Neuronal stem cell (in vitro differentiated cells): ENCODE data around the gene USP14.

Experiments used
- DNase-seq: peaks from one replicate; pipeline ENCODE4 v3.0.0-alpha.2; 2013; ENCODE audit warnings: low spot score
- H2AFZ ChIP-seq: one replicate; pipeline ENCODE4 v1.6.1; 2013; ENCODE audit warnings: mild to moderate bottlenecking, low read length, inconsistent platforms
- H2AK5ac ChIP-seq: 2 replicates; pipeline ENCODE4 v1.6.1; 2013; ENCODE audit warnings: low read depth, mild to moderate bottlenecking, inconsistent platforms, low read length, moderate library complexity, mixed read lengths
- H2BK120ac ChIP-seq: 2 replicates; pipeline ENCODE4 v1.6.1; 2013; ENCODE audit warnings: low read depth, mild to moderate bottlenecking, inconsistent platforms, low read length, moderate library complexity, mixed read lengths
- H2BK12ac ChIP-seq: one replicate; pipeline ENCODE4 v1.6.1; 2013; ENCODE audit warnings: low read length, inconsistent platforms
- H2BK15ac ChIP-seq: 2 replicates; pipeline ENCODE4 v1.6.1; 2013; ENCODE audit warnings: mild to moderate bottlenecking, low read length, inconsistent platforms, mixed read lengths
- H2BK5ac ChIP-seq: one replicate; pipeline ENCODE4 v1.6.1; 2013; ENCODE audit warnings: inconsistent platforms, mild to moderate bottlenecking, low read length, moderate library complexity
- H3K14ac ChIP-seq: one replicate; pipeline ENCODE4 v1.6.1; 2013; ENCODE audit warnings: low read length, inconsistent platforms
- H3K18ac ChIP-seq: 2 replicates; pipeline ENCODE4 v1.6.1; 2013; ENCODE audit warnings: low read length, inconsistent platforms
- H3K23ac ChIP-seq: 2 replicates; pipeline ENCODE4 v1.6.1; 2013; ENCODE audit warnings: low read depth, mild to moderate bottlenecking, mixed read lengths, low read length, inconsistent platforms; ENCODE audit not compliant: poor library complexity
- H3K27ac ChIP-seq: replicated peaks from 3 replicates; pipeline ENCODE4 v1.5.1; 2013; ENCODE audit warnings: low read length, inconsistent platforms
- H3K27me3 ChIP-seq, 3 experiments: 2 replicates each; pipeline ENCODE4 v1.6.1; 2013; ENCODE audit warnings: low read length in 3 of 3, mild to moderate bottlenecking in 2 of 3, inconsistent platforms in 1 of 3, low read depth in 1 of 3, mixed read lengths in 1 of 3, moderate library complexity in 1 of 3; ENCODE audit not compliant: control insufficient read depth in 3 of 3, insufficient read depth in 3 of 3
- H3K36me3 ChIP-seq, 2 donors: replicated peaks in 1 of 2; 2 replicates each; pipeline ENCODE4 v1.6.1; 2013; ENCODE audit warnings: low read length in 2 of 2; ENCODE audit not compliant: control insufficient read depth in 2 of 2, insufficient read depth in 2 of 2
- H3K4ac ChIP-seq: 2 replicates; pipeline ENCODE4 v1.6.1; 2013; ENCODE audit warnings: inconsistent platforms, mild to moderate bottlenecking, low read length, moderate library complexity
- H3K4me1 ChIP-seq, 2 donors: 1 replicate in 1 of 2; 2 replicates in 1 of 2; pipeline ENCODE4 v1.6.1; 2013; ENCODE audit warnings: low read length in 2 of 2, low read depth in 1 of 2; ENCODE audit not compliant: control insufficient read depth in 2 of 2, insufficient read depth in 1 of 2
- H3K4me2 ChIP-seq: one replicate; pipeline ENCODE4 v1.6.1; 2013; ENCODE audit warnings: mild to moderate bottlenecking, low read length, inconsistent platforms; ENCODE audit not compliant: insufficient read depth, poor library complexity, severe bottlenecking
- H3K4me3 ChIP-seq, 2 donors: 2 replicates each; pipeline ENCODE4 v1.5.1; 2013; ENCODE audit warnings: low read length in 2 of 2, mild to moderate bottlenecking in 2 of 2, inconsistent platforms in 1 of 2, moderate library complexity in 1 of 2
- H3K79me1 ChIP-seq: one replicate; pipeline ENCODE4 v1.6.1; 2013; ENCODE audit warnings: low read depth, mild to moderate bottlenecking, inconsistent platforms, low read length, moderate library complexity
- H3K9ac ChIP-seq: one replicate; pipeline ENCODE4 v1.6.1; 2013; ENCODE audit warnings: mild to moderate bottlenecking, low read depth, low read length, inconsistent platforms; ENCODE audit not compliant: poor library complexity
- H3K9me3 ChIP-seq, 2 donors: replicated peaks in 1 of 2; 2 replicates each; pipeline versions ENCODE3 to v1.6.1; 2013; ENCODE audit warnings: low read length in 2 of 2, mild to moderate bottlenecking in 2 of 2, inconsistent platforms in 1 of 2, low read depth in 1 of 2, mixed read lengths in 1 of 2, moderate library complexity in 1 of 2; ENCODE audit not compliant: control insufficient read depth in 2 of 2, insufficient read depth in 1 of 2
- H4K8ac ChIP-seq: one replicate; pipeline ENCODE4 v1.6.1; 2013; ENCODE audit warnings: low read depth, mild to moderate bottlenecking, inconsistent platforms, low read length, moderate library complexity
- H4K91ac ChIP-seq: one replicate; pipeline ENCODE4 v1.6.1; 2013; ENCODE audit warnings: low read length, low read depth, mild to moderate bottlenecking, inconsistent platforms; ENCODE audit not compliant: poor library complexity
- WGBS, 2 donors: extraction: QIAGEN DNeasy Blood & Tissue Kit; methylation state at CpG; one replicate each; pipeline ENCODE4 v1.1.7; 2013; ENCODE audit warnings: missing lambda C conversion rate in 2 of 2, mixed read lengths in 1 of 2; ENCODE audit not compliant: insufficient read length in 2 of 2, insufficient replicate concordance in 1 of 2; ENCODE audit errors: extremely low coverage in 2 of 2; 5-methylcytosine and 5-hydroxymethylcytosine counted together

USP14 gene

GRCh38 chr18:183769-184168 is 25.4 kb downstream of the USP14 start:
- Histone ChIP-seq H4K8ac (no peak overlapping the region), H3K36me3 (peaks cover 16 to 82% of the 10 kb centered on the region in 2 donors), H2AFZ (no peak overlapping the region), H4K91ac (no peak overlapping the region), H3K4me2 (no peak overlapping the region), H3K9ac (no peak overlapping the region), H3K4ac (no peak overlapping the region), H2BK5ac (no peak overlapping the region), H3K27ac (no peak overlapping the region), H3K79me1 (no peaks in the 10 kb centered on the region), H3K4me3 (no peak overlapping the region), H3K9me3 (no peaks in the 10 kb centered on the region), H3K23ac (no peak overlapping the region), H2AK5ac (no peak overlapping the region), H2BK12ac (no peak overlapping the region), H3K14ac (no peak overlapping the region), H3K4me1 (no peaks in the 10 kb centered on the region), H2BK15ac (no peak overlapping the region), H3K27me3 (no peaks in the 10 kb centered on the region), H2BK120ac (no peak overlapping the region), H3K18ac (no peak overlapping the region)
- WGBS, 2 donors = no CpG with 5 or more reads among the region's 1 CpG
- DNase-seq = no peak

GRCh38 chr18:189254-189653 is 30.9 kb downstream of the USP14 start:
- Histone ChIP-seq H3K27ac (no peak overlapping the region), H4K8ac (no peak overlapping the region), H2AFZ (no peak overlapping the region), H3K14ac (no peak overlapping the region), H3K9ac (no peak overlapping the region), H3K4me2 (no peak overlapping the region), H3K4me1 (no peaks in the 10 kb centered on the region), H3K79me1 (no peaks in the 10 kb centered on the region), H3K23ac (no peak overlapping the region), H2BK12ac (no peak overlapping the region), H3K27me3 (no peaks in the 10 kb centered on the region), H3K9me3 (no peaks in the 10 kb centered on the region), H3K4ac (no peak overlapping the region), H3K4me3 (no peak overlapping the region), H2BK5ac (no peak overlapping the region), H2AK5ac (no peak overlapping the region), H2BK120ac (no peak overlapping the region), H4K91ac (no peak overlapping the region), H3K18ac (no peak overlapping the region), H3K36me3 (peaks cover 7 to 45% of the 10 kb centered on the region in 2 donors), H2BK15ac (no peak overlapping the region)
- no peak for DNase-seq
- WGBS, 2 donors = no CpG with 5 or more reads among the region's 5 CpGs

GRCh38 chr18:191725-192124 is 33.4 kb downstream of the USP14 start:
- no peak overlapping the region for H4K8ac ChIP-seq
- no CpG with 5 or more reads among the region's 1 CpG for WGBS, 2 donors
- no peak overlapping the region for H3K18ac ChIP-seq
- H3K27me3 ChIP-seq = no peaks in the 10 kb centered on the region
- no peak overlapping the region for H3K9ac ChIP-seq
- no peaks in the 10 kb centered on the region for H3K9me3 ChIP-seq
- DNase-seq = no peak
- H2BK120ac ChIP-seq = no peak overlapping the region
- H3K4ac ChIP-seq = no peak overlapping the region
- H2BK5ac ChIP-seq = no peak overlapping the region
- H2BK12ac ChIP-seq = no peak overlapping the region
- no peak overlapping the region for H3K27ac ChIP-seq
- H3K79me1 ChIP-seq = no peaks in the 10 kb centered on the region
- H3K36me3 ChIP-seq = peaks cover 0 to 32% of the 10 kb centered on the region in 2 donors
- H2BK15ac ChIP-seq = no peak overlapping the region
- H2AK5ac ChIP-seq = no peak overlapping the region
- no peak overlapping the region for H3K4me2 ChIP-seq
- H2AFZ ChIP-seq = no peak overlapping the region
- H3K4me1 ChIP-seq = no peaks in the 10 kb centered on the region
- H3K14ac ChIP-seq = no peak overlapping the region
- no peak overlapping the region for H3K4me3 ChIP-seq
- no peak overlapping the region for H3K23ac ChIP-seq
- H4K91ac ChIP-seq = no peak overlapping the region

GRCh38 chr18:192801-193200 is 34.4 kb downstream of the USP14 start:
- no peak for DNase-seq
- no peaks in the 10 kb centered on the region for H3K4me1 ChIP-seq
- H2BK5ac ChIP-seq = no peak overlapping the region
- H3K4me2 ChIP-seq = no peak overlapping the region
- H3K27ac ChIP-seq = no peak overlapping the region
- H3K27me3 ChIP-seq = no peaks in the 10 kb centered on the region
- H3K9ac ChIP-seq = no peak overlapping the region
- H2BK12ac ChIP-seq = no peak overlapping the region
- H3K4me3 ChIP-seq = no peak overlapping the region
- peaks cover 3 to 36% of the 10 kb centered on the region in 2 donors for H3K36me3 ChIP-seq
- no peak overlapping the region for H4K8ac ChIP-seq
- no peak overlapping the region for H2BK120ac ChIP-seq
- no peak overlapping the region for H3K18ac ChIP-seq
- no CpG with 5 or more reads among the region's 7 CpGs for WGBS, 2 donors
- no peaks in the 10 kb centered on the region for H3K9me3 ChIP-seq
- no peaks in the 10 kb centered on the region for H3K79me1 ChIP-seq
- H3K23ac ChIP-seq = no peak overlapping the region
- H2AFZ ChIP-seq = no peak overlapping the region
- no peak overlapping the region for H4K91ac ChIP-seq
- no peak overlapping the region for H2AK5ac ChIP-seq
- no peak overlapping the region for H3K14ac ChIP-seq
- H3K4ac ChIP-seq = no peak overlapping the region
- no peak overlapping the region for H2BK15ac ChIP-seq
